GM18870 (cell line): Measurements from ENCODE around the gene ITGB2.
"Not testable (repeated sequence)": the region's sequence is repeated elsewhere in the genome, so short reads cannot be mapped to it uniquely, and the experiment has no call there.

Source experiments
- ATAC-seq: cut with Tn5 transposase; IDR thresholded peaks from one replicate; pipeline ENCODE4 v1.9.1; 2021; ENCODE audit warnings: moderate library complexity; ENCODE audit not compliant: unreplicated experiment

The ITGB2 gene

GRCh38 chr21:44942566-44942965, 21.9 kb upstream of the ITGB2 start:
- no peak for ATAC-seq

GRCh38 chr21:44941567-44941966, 20.9 kb upstream of the ITGB2 start:
- ATAC-seq = no peak

- ATAC-seq = no peak
Observed at GRCh38 chr21:44940116-44940631, 19.5 kb upstream of the ITGB2 start.

- ATAC-seq = no peak
Observed at GRCh38 chr21:44939532-44940115, 18.9 kb upstream of the ITGB2 start, which contains the start of gene SLX9. SLX9 (plus strand) TSS chr21:44940029; CDS start chr21:44940058, 29 bp downstream.

GRCh38 chr21:44938772-44939531, 18.3 kb upstream of the ITGB2 start:
- ATAC-seq = no peak

- ATAC-seq = no peak
Observed at GRCh38 chr21:44935533-44935927, 14.8 kb upstream of the ITGB2 start.

- no peak for ATAC-seq
Observed at GRCh38 chr21:44934797-44935532, 14.3 kb upstream of the ITGB2 start.

- no peak for ATAC-seq
Observed at GRCh38 chr21:44934276-44934675, 13.6 kb upstream of the ITGB2 start.

GRCh38 chr21:44933918-44934260, 13.2 kb upstream of the ITGB2 start:
- ATAC-seq = no peak

- ATAC-seq = no peak
Observed at GRCh38 chr21:44933199-44933917, 12.7 kb upstream of the ITGB2 start.

GRCh38 chr21:44932408-44933181, 11.9 kb upstream of the ITGB2 start:
- ATAC-seq = no peak

- ATAC-seq = no peak
Observed at GRCh38 chr21:44931501-44932407, 11.1 kb upstream of the ITGB2 start.

GRCh38 chr21:44931137-44931500, 10.4 kb upstream of the ITGB2 start:
- no peak for ATAC-seq

GRCh38 chr21:44930543-44930981, 9.9 kb upstream of the ITGB2 start:
- no peak for ATAC-seq

GRCh38 chr21:44929799-44930542, 9.3 kb upstream of the ITGB2 start:
- no peak for ATAC-seq

GRCh38 chr21:44929242-44929798, 8.6 kb upstream of the ITGB2 start:
- no peak for ATAC-seq

GRCh38 chr21:44928500-44929241, 8.0 kb upstream of the ITGB2 start:
- ATAC-seq = not testable (repeated sequence)
